GM18909 (cell line): ENCODE data around the gene QRFP.

ENCODE experiments used
- ATAC-seq: cut with Tn5 transposase; IDR thresholded peaks from one replicate; pipeline ENCODE4 v1.9.1; 2021; ENCODE audit warnings: mild to moderate bottlenecking; ENCODE audit not compliant: unreplicated experiment, poor library complexity

The QRFP gene

DNA sequence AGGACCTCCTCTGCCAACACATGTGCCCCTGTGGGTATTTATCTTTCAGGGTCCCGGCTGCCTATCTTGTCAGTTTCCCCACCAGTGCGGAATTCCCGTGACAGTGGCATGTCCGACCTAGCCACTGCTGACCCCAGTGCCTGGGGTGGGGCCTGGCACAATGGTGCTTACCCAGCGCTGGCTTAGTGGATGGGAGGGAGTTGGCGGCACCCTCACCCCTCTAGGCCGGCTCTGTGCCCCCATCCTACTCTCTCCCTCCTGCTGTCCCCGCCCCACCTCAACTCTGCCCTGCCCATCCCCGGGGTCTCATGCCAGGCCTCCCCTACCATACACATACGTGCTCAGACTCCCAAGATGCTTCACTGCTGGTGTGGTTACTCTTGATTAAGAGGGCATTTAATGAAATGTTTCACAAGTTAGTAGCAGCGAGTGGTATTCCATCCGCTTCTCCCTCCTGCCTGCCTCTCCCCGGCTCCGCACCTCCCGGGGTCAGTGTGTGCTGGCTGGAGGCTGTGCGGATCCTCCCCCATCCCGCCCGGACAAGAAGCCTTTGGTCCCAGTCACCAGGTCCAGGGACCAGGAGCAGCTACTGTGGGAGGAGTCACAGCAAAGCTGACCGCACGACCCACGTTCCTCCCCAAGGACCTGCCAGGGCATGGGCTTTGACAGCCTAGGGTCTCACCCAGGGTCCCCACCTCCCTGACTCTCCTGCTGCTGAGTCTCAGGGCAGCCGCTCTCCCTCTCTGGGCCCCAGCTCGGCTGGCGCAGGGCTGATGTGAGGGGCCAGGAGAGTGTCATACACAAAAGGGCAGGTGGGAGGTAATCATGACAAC is 9.5 kb upstream of the QRFP start:
- no peak for ATAC-seq

DNA sequence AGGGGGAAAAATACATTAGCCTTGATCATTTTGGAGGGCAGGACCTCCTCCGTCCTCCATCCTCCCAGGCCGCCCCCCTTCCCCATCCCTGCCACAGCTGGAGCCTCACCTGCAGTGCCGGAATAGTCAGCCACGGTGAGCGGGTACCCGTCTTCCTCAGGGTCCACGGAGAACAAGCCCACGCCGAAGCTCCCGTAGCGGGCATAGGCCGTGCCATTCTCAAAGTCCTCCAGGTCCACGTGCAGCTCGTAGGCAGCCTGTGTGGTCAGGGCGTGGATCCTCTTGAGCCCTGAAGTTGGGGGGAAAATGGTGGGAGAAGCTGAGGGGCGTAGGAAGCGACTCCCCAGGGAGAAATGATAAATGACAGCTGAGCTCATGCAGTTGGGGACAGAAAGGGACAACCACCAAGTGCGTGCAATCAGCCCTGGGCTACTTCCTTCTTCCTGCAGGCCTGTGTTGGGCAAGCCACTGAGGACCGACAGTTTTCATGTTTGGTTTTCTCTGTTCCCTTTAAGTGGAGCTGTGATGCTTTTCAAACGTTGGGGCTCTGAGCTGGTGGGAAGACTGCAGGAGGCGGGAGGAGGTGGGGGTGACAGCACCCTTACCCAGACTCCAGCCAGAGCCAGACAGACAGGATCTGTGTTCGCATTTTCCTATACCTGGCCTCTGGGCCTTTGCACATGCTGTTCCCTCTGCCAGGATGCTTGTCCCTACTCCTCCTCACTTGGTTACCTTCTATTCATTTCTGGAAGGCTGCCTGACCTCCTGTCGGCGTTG is 8.7 kb upstream of the QRFP start:
- ATAC-seq: no peak

DNA sequence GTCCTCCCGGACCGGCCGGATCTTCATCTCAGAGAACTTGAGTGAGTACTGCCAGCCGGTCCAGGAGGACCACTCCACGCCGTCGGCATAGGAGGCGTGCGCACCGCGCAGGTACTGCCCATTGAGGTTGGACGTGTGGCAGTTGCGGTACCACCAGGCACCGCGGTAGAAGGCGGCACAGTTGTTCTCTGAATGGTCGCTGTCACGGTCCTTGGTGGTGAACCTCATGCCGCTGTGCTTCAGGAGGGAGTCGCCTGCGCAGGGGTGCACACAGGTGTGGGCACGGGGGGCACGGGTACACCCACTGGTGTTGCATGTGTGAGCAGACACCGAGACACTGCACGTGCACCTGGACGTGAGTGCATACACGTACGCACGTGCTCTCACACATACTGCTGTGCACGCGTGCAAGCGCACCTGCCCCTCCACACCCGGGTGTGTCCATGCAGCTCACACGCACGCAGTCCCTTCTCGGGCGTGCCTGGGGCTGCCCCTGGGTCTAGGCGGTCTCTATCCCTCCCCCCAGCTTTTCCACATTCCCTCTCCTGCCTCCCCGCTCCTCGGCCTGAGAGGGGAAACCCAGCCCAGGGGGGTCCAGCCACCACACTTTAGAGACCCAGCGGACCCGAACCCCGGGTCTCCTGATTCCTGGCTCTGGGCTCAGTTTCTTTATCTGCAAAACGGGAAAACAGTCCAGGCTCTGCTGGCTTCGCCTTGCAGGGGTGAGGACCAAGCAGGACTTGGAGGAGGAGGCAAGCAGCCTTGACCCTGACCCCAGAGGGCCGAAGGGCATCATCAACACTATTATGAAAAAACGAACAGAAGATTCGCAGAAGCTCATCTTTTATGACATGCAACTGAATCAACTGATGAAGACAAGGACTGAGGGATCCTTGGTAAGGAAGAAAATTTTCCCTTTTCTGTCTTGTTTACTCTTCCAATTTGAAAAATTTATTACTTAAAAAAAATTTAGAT is 7.7 kb upstream of the QRFP start:
- ATAC-seq: no peak

DNA sequence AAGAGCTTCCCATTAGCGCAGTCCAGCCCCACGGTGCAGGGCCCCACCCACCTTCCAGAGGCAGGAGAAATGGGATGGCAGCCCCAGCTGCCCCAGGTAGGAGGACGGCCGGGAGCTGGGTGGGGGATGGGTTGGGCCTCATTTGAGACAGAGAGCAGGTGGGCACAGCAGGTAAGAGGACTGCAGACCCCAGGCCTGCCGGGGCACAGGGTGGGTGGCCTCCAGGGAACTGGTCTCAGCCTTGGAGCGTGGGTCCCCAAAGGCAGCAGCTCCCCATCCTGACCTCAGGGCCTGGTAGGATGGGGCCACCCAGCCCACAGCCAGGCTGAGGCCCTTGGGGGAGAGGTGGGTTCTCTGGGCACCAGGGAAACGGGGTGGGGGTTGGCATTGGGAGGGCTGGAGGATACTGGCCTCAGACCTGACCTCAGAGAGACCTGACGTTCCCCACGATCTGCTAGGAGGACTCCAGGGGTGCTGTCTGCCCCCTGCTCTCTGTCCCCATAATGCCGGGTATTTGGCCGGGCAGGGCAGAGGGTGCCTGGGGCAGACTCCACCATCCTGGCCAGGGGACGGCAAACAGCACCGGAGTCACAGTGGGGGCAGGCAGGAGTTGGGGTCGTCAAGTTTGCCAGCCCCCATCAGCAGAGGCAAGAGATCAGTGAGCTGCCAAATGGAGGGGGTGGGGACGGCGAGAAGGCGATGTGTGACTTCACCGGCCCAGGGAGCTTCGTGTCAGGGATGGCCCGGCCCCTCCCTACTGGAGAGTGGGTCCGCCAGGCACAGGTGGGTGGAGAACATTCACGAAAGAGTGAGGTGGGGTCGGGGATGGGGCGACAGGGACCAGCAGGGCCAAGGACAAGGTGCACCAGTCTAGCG is 6.8 kb upstream of the QRFP start:
- no peak for ATAC-seq

DNA sequence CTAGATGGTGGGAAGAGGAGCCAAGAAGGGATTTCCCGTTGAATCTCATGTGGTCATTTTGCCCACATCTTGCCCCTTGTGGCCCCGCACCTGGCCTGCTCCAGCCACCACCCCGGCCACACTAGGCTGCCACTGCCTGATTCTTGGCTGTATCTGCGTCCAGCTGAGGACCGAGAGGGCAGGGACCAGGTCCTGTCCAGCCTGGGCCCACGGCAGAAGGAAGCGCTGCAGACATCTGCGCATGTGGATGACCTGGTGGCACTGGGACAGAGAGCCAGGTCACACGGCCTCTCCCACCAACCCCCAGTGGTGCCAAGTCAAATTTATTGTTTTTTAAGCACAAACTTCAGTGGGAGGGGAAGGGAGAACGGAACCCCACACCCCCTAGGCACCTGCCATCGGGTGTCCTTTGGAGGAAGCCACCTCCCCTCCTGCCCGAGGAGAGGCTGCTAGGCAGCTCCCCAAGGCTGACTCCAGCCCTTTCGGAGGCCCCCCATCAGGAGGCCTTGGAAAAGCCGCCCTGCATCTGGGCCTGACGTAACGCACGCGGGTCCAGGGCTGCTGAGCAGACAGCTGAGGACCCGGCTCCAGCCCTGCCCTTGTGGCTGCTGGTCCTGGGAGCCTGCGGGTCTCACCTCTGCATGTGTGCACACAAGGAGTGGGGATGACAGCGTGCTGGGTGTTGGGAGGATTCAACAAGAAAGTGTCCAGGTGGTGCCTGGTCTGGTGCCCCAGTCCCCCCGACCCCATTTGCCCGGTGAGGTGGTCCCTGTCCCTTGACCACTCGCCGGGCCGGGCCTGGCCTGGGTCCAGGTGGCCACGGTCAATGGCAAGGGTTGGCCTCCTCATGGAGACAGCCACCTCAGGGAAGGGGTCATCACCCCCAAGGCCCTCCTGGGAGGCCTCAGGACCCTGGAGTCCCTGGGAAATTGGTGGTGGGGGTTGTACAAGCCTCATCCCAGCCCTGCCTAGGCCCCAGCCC is 5.9 kb upstream of the QRFP start:
- ATAC-seq: no peak

DNA sequence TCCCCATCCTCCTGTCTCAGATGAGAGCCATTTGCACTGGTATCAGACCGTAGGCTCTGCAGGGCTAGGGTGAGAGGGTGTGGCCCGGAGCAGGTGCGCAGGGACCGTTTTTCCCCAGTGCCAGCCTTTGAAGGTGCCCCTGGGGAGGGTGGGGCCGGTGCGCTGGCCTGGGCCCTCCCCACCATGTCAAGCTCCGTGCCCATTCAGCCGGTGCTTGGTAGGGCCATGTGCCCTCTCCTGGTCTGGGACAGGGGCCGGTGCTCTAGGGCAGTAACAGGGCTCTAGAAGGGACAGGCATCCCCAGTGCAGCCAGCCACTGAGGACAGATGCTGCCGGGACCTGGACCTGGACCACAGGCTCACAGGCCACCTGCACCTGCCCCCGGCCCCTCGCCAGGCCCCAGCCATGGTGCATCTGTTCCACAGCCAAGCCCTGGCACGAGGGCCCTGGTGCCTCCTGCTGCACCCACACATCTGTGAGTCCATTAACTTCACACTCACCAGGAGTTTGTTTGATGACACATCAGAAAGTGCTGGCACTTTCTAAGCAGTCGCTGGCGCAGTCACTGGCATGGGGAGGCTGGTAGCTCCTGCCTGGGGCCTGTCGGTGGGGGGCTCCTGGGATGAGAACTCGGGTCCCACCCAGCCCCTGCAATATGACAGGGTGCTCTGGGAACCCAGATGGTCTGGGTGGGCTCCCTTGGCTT is 5.0 kb upstream of the QRFP start:
- no peak for ATAC-seq

DNA sequence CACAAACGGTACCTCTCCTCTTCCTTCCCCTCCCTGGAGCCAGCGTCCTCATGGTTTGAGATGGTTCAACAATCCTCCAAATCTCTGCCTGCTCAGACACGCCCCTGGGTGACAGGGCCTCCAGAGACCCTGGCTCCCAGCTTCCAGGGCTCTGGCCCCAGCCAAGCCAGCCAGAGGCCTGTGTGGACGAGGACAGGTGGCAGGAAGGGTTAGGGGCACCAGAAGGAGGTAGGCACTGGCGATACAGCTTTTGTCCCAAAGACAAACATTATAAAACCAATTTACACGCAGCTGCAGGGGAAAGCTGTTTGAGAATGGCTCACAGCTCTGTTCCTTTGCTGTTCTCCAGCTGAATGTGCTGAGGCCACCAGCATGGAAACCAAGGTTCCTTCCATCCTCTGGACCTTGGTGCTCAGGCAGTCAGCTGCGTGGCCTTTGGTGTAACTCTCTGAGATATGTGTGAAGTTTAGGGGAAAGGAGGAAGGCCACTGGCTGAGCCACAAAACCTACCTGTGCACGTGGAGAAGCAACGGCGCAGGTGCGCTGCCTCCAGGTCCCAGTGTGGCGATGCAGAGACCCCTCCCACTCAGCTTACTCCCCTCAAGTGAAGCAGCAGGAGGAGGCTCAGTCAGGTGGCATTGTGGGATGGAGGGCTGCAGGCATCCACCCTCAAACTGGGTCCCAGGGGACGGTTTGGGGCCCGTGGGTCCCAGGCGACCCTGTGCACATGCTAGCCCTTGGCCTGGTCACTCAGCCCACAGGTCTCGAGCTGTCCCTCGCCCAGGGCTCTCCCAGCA is 4.3 kb upstream of the QRFP start:
- no peak for ATAC-seq

DNA sequence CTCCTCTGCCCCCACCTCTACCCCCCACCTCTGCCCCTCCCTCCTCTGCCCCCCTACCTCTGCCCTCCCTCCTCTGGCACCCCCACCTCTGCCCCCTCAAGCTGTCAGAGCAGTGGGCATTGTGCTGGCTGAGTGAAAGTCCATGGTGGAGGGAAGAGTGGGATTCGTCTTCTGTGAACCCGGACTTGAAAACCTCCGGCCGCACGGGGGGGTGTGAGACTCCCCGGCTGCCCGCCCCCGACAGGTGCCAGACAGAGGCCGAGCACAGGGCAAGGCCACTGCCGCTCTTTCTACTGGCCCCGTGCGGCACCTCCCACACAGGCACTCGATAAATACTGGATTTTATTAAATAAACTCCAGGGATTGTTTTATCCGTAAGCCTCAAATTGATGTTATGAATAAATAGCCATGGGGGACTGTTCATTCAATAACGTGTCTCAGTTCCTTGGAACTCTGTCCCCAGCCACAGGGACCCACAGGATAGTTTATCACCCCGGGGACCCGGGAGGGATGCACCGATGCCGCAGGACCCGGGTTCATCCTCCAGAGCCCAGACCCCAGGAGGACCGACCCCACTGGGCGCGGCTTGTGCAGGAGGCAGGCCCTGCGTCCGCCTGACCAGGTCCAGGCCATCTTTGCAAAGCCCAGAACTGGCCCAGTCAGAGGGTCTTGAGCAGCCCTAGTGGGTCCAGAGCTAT is 2.6 kb upstream of the QRFP start:
- ATAC-seq: no peak

DNA sequence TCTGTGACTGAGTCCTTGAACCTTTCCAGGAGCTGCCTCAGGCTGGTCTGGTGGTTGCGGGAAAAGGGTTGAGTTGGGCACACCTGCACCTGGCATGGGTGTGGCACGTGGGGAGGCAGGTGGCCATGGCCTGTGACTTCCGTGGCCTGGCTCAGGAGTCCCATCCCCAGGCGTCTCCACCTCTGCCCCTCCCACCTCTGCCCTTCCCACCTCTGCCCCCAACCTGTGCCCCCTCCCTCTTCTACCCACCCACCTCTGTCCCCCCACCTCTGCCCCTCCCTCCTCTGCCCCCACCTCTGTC is 1.9 kb upstream of the QRFP start:
- ATAC-seq: no peak

DNA sequence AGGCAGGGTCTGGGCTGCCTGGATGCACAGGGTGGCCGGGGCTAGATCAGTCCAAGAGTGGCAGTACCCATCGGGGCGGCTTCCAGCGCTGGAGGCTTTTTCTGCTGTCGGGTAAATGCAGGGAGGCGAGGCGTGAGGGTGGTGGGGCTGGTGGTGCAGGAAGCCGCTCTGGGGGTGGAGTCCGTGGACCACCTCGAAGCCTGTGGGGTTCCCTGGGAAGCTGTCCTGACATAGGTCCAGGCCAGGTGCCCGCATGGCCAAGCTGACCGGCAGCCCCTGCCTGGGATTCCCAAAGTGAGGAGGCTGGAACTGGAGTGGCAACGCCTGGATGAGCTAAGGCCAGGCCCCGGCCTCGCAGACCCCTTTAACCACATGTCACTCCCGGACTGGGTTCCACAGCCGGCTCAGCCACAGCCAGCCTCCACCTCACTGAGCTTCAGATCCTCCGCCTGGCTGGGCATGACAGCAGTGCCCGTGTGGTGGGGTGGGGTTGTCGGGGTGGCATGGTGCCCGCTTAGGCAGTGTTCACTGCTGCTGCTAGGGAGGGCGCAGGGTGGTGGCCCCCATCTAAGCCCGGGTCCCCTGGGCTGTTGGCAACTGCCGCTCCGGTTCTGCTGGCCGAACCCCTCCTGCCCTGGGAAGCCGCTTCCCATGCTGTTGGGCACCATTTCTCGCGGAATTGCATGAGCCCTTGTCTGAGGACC is 1.4 kb upstream of the QRFP start:
- no peak for ATAC-seq

DNA sequence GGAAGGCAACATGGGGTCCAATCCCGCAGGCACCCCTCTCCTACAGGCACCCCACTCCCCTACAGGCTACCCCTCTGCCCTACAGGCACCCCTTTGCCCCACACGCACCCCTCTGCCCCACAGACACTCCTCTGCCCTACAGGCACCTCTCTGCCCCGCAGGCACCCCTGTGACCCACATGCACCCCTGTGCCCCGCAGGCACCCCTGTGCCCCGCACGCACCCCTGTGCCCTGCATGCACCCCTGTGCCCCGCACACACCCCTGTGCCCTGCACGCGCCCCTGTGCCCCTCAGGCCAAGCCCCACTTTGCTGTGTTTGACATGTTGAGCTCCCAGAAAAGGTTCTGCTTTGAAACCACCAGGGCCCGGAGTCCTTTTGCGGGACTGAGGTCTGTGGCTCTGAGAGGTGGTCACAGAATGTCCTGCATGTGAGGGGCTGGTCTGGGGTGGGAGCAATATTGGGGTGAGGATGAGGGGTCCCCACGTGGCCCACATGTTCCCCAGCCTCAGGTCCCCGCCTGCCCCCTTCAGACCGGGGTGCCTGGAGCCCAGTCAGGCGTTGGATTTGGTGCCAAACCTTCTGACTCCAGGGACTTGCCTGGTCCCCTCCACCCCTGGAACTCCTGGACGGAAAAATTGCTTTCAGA is 616 bp upstream of the QRFP start:
- ATAC-seq: no peak

DNA sequence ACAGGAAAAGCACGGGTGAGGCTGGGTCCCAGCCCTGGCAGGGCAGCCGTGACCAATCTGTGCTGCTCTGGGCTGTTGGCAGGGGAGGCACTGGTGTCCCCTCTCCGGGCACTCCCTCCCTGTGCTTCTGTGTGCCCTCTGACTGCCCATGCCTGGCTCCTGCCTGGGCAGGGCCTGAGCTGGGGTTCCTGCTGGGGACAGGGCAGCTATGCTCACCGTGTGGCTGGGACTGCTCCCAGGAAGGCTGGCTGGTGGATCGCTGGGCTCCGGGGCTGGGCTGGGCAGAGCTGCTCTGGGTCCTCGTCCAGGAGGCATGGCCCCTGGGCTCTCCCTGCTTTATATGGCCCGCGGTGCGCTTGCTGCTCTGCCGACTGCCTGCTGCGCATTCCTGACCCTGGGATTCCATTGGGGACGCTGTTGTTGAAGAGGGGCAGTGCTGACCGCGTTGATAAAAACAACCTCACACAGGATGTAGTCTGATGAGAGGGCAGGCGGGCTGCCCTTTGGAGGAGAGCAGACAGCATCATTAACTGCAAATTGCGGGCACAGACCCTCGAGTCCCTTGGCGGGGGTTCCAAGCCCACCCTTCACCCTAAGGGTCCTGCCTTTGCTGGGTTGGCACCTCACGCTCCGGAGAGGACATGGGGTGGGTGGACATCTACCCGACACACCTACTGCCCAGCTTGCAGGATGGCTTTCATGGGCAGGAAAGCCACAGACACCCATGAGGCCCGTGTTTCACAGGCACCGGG is 955 bp downstream of the QRFP start:
- no peak for ATAC-seq

DNA sequence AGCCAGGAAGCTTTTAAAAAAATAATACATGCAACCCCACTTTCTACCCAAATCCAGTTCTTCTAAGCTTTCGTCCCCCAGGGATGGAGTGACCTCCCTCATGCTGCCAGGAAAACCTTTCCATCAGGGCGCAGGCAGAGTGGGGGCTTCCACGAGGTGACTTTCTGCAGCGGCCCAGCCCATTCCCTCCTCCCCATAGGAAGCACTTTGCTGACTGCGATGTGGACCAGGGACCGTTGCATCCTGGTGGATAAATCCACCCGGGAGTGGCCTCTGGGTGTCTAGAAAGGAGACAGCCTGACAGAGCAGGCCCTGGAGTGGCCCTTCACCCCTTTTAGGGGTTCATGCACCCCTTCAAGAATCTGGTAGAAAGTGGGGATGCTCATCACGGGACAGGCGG is 1.6 kb downstream of the QRFP start:
- no peak for ATAC-seq

DNA sequence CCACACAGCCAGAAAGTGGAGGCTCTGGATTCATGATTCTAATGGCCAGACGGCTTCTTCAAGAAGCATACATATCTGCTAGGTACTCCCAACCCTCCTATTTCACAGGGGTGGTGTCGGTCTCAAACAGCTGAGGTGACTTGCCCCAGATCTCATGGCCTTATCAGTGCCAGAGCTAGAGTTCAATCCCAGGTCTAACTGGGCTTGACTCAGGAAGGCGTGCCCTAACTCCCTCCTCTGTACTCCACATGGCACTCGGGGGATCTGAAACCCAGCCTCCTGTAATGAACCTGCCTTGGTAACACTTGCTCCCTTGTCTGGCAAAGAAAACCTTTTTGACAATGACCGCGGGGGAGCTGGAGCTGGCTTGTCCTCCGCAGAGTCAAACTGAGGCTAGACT is 2.1 kb downstream of the QRFP start:
- ATAC-seq: no peak
